ENCODE results near the gene DUOXA1. TPM values are rescaled to one million over a fixed set of nuclear protein-coding genes. Genes with fewer than 3 reads are reported as not detected.

The DUOXA1 gene
- total and polyA plus RNA-seq, 2 donors (not counting 1 experiment from before 2014, with no cell fraction given) = 0.03 to 0.74 TPM

- Histone ChIP-seq H3K4me3 (ENCODE audit: control extremely low read depth in 1 of 5, extremely low read depth in 1 of 5, insufficient read depth in 1 of 5, low read depth in 2 of 5, low read length in 4 of 5) (no peak overlapping the region), H3K9ac (ENCODE audit: low read length) (no peak overlapping the region), H3K4me1 (ENCODE audit: control insufficient read depth in 2 of 2, insufficient read depth in 2 of 2, low read length in 2 of 2) (no peaks in the 10 kb centered on the region), H3K27ac (ENCODE audit: low read length in 2 of 2) (no peak overlapping the region), H3K79me2 (ENCODE audit: control insufficient read depth, insufficient read depth, low read length) (no peaks in the 10 kb centered on the region), H3K9me3 (ENCODE audit: control extremely low read depth in 1 of 3, control insufficient read depth in 2 of 3, insufficient read depth in 1 of 3, low read length in 2 of 3) (no peaks in the 10 kb centered on the region), H4K20me1 (ENCODE audit: control insufficient read depth, insufficient read depth, low read length, poor library complexity, severe bottlenecking) (no peaks in the 10 kb centered on the region), H3K4me2 (replicated peaks; ENCODE audit: low read depth, low read length, poor library complexity, severe bottlenecking) (no peak overlapping the region), H3K27me3 (replicated peaks in 1 of 4; ENCODE audit: control extremely low read depth in 1 of 4, control insufficient read depth in 3 of 4, insufficient read depth in 4 of 4, low read length in 3 of 4) (peaks cover 0 to 2% (median 0%) of the 10 kb centered on the region in 4 experiments), H2AFZ (ENCODE audit: insufficient read depth, low read depth, low read length, poor library complexity, severe bottlenecking) (no peak overlapping the region), H3K36me3 (replicated peaks in 1 of 2; ENCODE audit: control extremely low read depth in 1 of 2, control insufficient read depth in 1 of 2, extremely low read depth in 1 of 2, insufficient read depth in 2 of 2, low read length in 1 of 2) (no peaks in the 10 kb centered on the region)
- ATAC-seq (ENCODE audit: low read depth) (no peak), DNase-seq (no peak)
- TF ChIP-seq CTCF (IDR thresholded peaks at IDR 0.05) (no peak), EZH2 (IDR thresholded peaks at IDR 0.05; ENCODE audit: borderline replicate concordance, insufficient read depth, low read depth, low read length, poor library complexity, severe bottlenecking) (no peak)
- H3K9me3 Mint-ChIP-seq (ENCODE audit: insufficient read depth) = no peaks in the 10 kb centered on the region
- intact Hi-C loops (cut with micrococcal nuclease) = no loop called here
- WGBS (ENCODE audit: insufficient coverage) = 82% methylated on average over 5 of the region's 7 CpGs
- H3K27me3 Mint-ChIP-seq = peaks cover 23% of the 10 kb centered on the region
- no peak overlapping the region for H3K27ac Mint-ChIP-seq
- no peaks in the 10 kb centered on the region for H3K4me1 Mint-ChIP-seq
- ChIA-PET POLR2A (no interaction called here), CTCF (no interaction called here)
- no peak overlapping the region for H3K4me3 Mint-ChIP-seq
Measured at GRCh38 chr15:45100884-45101625, 28.6 kb downstream of the DUOXA1 start.

- H3K4me3 ChIP-seq (ENCODE audit: control extremely low read depth in 1 of 5, extremely low read depth in 1 of 5, insufficient read depth in 1 of 5, low read depth in 2 of 5, low read length in 4 of 5) = no peak overlapping the region
- no peaks in the 10 kb centered on the region for H3K4me1 ChIP-seq (ENCODE audit: control insufficient read depth in 2 of 2, insufficient read depth in 2 of 2, low read length in 2 of 2)
- no peak for TF ChIP-seq CTCF (IDR thresholded peaks at IDR 0.05)
- no peak for TF ChIP-seq EZH2 (IDR thresholded peaks at IDR 0.05; ENCODE audit: borderline replicate concordance, insufficient read depth, low read depth, low read length, poor library complexity, severe bottlenecking)
- no peak overlapping the region for H3K4me2 ChIP-seq (replicated peaks; ENCODE audit: low read depth, low read length, poor library complexity, severe bottlenecking)
- H3K27me3 ChIP-seq (replicated peaks in 1 of 4; ENCODE audit: control extremely low read depth in 1 of 4, control insufficient read depth in 3 of 4, insufficient read depth in 4 of 4, low read length in 3 of 4) = peaks cover 0 to 2% (median 0%) of the 10 kb centered on the region in 4 experiments
- ChIA-PET POLR2A (no interaction called here), CTCF (no interaction called here)
- no peaks in the 10 kb centered on the region for H4K20me1 ChIP-seq (ENCODE audit: control insufficient read depth, insufficient read depth, low read length, poor library complexity, severe bottlenecking)
- intact Hi-C loops (cut with micrococcal nuclease) = no loop called here
- Mint-ChIP-seq H3K4me3 (no peak overlapping the region), H3K27me3 (peaks cover 18% of the 10 kb centered on the region), H3K4me1 (no peaks in the 10 kb centered on the region), H3K27ac (no peak overlapping the region), H3K9me3 (ENCODE audit: insufficient read depth) (no peaks in the 10 kb centered on the region)
- H3K9me3 ChIP-seq (ENCODE audit: control extremely low read depth in 1 of 3, control insufficient read depth in 2 of 3, insufficient read depth in 1 of 3, low read length in 2 of 3) = no peaks in the 10 kb centered on the region
- no peaks in the 10 kb centered on the region for H3K79me2 ChIP-seq (ENCODE audit: control insufficient read depth, insufficient read depth, low read length)
- ATAC-seq (ENCODE audit: low read depth) = no peak
- no peak overlapping the region for H3K9ac ChIP-seq (ENCODE audit: low read length)
- no peak overlapping the region for H2AFZ ChIP-seq (ENCODE audit: insufficient read depth, low read depth, low read length, poor library complexity, severe bottlenecking)
- DNase-seq = no peak
- H3K36me3 ChIP-seq (replicated peaks in 1 of 2; ENCODE audit: control extremely low read depth in 1 of 2, control insufficient read depth in 1 of 2, extremely low read depth in 1 of 2, insufficient read depth in 2 of 2, low read length in 1 of 2) = no peaks in the 10 kb centered on the region
- H3K27ac ChIP-seq (ENCODE audit: low read length in 2 of 2) = no peak overlapping the region
- 87% methylated on average over 23 of the region's 23 CpGs for WGBS (ENCODE audit: insufficient coverage)
Measured at GRCh38 chr15:45099549-45100165, 30.0 kb downstream of the DUOXA1 start.
